ENCODE measurements around the gene ATG2B. TPM values are rescaled to one million over a fixed set of nuclear protein-coding genes. Genes with fewer than 3 reads are reported as not detected.

The ATG2B gene
- total RNA-seq, 1 donor from 2014 or later: 15.8 TPM

DNA sequence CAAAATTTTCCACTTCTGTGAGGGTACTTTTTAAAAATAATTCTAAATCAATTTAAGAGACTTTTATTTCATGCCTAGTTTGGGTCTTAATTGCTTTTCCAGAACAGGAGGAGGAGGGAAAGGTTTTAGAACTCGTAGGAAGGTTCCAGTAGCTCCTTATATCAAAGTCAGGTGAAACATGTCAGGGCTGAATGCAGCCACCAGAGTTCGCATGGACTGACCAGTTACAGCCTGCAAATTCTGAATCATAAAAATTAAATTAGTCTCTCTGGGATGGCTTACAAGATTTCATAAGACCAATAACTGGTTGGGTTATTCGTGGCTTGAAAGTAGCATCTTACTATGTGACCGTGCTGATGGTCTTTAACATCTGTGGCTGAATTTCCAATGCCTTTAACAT, 106.7 kb downstream of the ATG2B start:
- H3K4me1 ChIP-seq: no peaks in the 10 kb centered on the region
- no peak overlapping the region for H3K27ac ChIP-seq
- intact Hi-C loops (cut with DNase I): no loop called here

GRCh38 chr14:96255501-96256366, 107.4 kb downstream of the ATG2B start, which contains the start of gene BDKRB1:
Gene BDKRB1, plus strand, starts transcription at chr14:96256210. Its CDS starts 7,473 bp downstream, at chr14:96263683.
- no peaks in the 10 kb centered on the region for H3K36me3 ChIP-seq
- H3K9me3 ChIP-seq: peaks cover 0 to 5% of the 10 kb centered on the region in 2 donors
- TF ChIP-seq, protein P1, sequence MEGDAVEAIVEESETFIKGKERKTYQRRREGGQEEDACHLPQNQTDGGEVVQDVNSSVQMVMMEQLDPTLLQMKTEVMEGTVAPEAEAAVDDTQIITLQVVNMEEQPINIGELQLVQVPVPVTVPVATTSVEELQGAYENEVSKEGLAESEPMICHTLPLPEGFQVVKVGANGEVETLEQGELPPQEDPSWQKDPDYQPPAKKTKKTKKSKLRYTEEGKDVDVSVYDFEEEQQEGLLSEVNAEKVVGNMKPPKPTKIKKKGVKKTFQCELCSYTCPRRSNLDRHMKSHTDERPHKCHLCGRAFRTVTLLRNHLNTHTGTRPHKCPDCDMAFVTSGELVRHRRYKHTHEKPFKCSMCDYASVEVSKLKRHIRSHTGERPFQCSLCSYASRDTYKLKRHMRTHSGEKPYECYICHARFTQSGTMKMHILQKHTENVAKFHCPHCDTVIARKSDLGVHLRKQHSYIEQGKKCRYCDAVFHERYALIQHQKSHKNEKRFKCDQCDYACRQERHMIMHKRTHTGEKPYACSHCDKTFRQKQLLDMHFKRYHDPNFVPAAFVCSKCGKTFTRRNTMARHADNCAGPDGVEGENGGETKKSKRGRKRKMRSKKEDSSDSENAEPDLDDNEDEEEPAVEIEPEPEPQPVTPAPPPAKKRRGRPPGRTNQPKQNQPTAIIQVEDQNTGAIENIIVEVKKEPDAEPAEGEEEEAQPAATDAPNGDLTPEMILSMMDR (IDR thresholded peaks at IDR 0.05): no peak
- no peaks in the 10 kb centered on the region for H3K27me3 ChIP-seq
- no peaks in the 10 kb centered on the region for H3K4me1 ChIP-seq
- intact Hi-C loops (cut with DNase I): no loop called here
- no peak within 1 kb of the TSS for H3K27ac ChIP-seq
- DNase-seq (ENCODE audit: low spot score in 2 of 2): no peak
- no peak within 1 kb of the TSS for H3K4me3 ChIP-seq

More for the DNA sequence above, 106.7 kb downstream of the ATG2B start:
- no peak overlapping the region for H3K4me3 ChIP-seq
- H3K9me3 ChIP-seq: peaks cover 0 to 5% of the 10 kb centered on the region in 2 donors
- H3K27me3 ChIP-seq: no peaks in the 10 kb centered on the region
- no peak for DNase-seq (ENCODE audit: low spot score in 2 of 2)
- no peaks in the 10 kb centered on the region for H3K36me3 ChIP-seq
- TF ChIP-seq, protein P1 (IDR thresholded peaks at IDR 0.05): no peak

- TF ChIP-seq, protein P1 (IDR thresholded peaks at IDR 0.05): no peak
- H3K9me3 ChIP-seq: peaks cover 0 to 5% of the 10 kb centered on the region in 2 donors
- H3K27me3 ChIP-seq: no peaks in the 10 kb centered on the region
- H3K4me3 ChIP-seq: no peak overlapping the region
- H3K36me3 ChIP-seq: no peaks in the 10 kb centered on the region
- no peak overlapping the region for H3K27ac ChIP-seq
- DNase-seq (ENCODE audit: low spot score in 2 of 2): no peak
- no peaks in the 10 kb centered on the region for H3K4me1 ChIP-seq
- intact Hi-C loops (cut with DNase I): no loop called here
These were observed 108.5 kb downstream of the ATG2B start for GRCh38 chr14:96254687-96255086.

DNA sequence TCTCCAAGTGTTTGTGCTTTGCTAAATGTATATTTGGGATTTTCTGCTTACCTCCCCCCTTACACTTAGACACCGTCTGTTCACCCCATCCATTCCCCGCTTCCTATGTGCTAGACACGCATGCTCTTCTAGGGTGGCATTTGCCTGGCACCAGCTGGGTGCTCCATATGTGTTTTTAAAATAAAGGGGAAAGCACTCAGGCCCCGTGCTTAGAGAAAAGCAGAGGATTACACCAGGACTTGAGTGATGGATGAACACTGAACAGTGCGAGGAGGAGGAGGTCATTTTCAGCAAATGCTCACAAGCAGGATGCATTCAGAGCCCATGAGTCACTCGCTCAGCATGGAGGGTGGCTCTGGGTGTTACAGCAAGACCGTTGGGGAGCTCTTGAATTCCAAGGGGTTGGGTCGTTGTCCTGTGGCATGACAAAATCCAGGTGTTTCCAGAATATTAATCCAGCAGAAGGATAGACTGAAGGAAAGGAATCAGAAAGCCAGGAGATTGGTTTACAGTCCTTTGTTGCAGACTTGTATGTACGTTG, 110.1 kb downstream of the ATG2B start:
- DNase-seq (ENCODE audit: low spot score in 2 of 2): no peak
- TF ChIP-seq, protein P1 (IDR thresholded peaks at IDR 0.05): no peak
- no peaks in the 10 kb centered on the region for H3K36me3 ChIP-seq
- H3K27ac ChIP-seq: no peak overlapping the region
- H3K9me3 ChIP-seq: no peaks in the 10 kb centered on the region
- no peaks in the 10 kb centered on the region for H3K27me3 ChIP-seq
- intact Hi-C loops (cut with DNase I): no loop called here
- no peak overlapping the region for H3K4me3 ChIP-seq
- no peaks in the 10 kb centered on the region for H3K4me1 ChIP-seq

DNA sequence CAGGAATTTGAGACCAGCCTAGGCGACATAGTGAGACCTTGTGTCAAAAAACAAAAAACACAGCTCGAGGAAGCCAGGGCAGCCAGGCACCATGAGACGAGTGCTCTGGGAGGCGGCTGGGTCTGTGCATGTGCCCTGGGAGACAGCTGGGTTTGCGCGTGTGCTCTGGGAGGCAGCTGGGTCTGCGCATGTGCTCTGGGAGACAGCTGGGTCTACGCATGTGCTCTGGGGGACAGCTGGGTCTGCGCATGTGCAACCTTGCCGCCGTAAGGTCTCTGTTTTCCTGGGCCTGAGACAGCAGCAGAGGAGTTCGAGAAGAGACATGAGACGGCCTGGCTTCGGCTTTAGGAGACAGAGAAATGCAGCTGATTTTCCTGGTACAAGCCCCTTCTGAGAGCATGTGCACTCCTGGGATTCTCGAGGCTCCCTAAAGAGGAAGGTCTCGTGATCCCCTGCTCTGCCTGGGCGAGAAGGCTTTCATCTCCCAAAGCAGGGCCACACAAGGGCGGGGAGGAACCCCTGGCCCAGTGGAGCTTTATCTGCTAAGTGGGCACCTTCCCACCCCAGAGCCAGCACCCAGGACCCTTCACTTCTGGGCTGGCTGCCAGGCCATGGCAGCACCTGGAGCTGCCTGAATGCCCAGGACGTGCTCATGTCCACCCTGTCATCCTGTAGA, 110.7 kb downstream of the ATG2B start:
- no peaks in the 10 kb centered on the region for H3K27me3 ChIP-seq
- TF ChIP-seq, protein P1 (IDR thresholded peaks at IDR 0.05): no peak
- H3K4me1 ChIP-seq: no peaks in the 10 kb centered on the region
- H3K4me3 ChIP-seq: no peak overlapping the region
- no peak overlapping the region for H3K27ac ChIP-seq
- intact Hi-C loops (cut with DNase I): no loop called here
- H3K9me3 ChIP-seq: no peaks in the 10 kb centered on the region
- H3K36me3 ChIP-seq: no peaks in the 10 kb centered on the region
- DNase-seq (ENCODE audit: low spot score in 2 of 2): no peak

Data from ascending aorta (tissue), 2 donors.